Activated T-helper 1 cell treated with anti-CD3 and anti-CD28 coated beads, Interleukin-2, amount 50 U/mL, for 16 hours (primary cell): ENCODE measurements around the gene TOP2A.

Experiments used
- DNase-seq, 2 donors: peaks; one replicate each; pipeline ENCODE4 v3.0.0-alpha.2; 2020; ENCODE audit warnings: low read depth in 1 of 2, low spot score in 1 of 2

TOP2A gene, protein sequence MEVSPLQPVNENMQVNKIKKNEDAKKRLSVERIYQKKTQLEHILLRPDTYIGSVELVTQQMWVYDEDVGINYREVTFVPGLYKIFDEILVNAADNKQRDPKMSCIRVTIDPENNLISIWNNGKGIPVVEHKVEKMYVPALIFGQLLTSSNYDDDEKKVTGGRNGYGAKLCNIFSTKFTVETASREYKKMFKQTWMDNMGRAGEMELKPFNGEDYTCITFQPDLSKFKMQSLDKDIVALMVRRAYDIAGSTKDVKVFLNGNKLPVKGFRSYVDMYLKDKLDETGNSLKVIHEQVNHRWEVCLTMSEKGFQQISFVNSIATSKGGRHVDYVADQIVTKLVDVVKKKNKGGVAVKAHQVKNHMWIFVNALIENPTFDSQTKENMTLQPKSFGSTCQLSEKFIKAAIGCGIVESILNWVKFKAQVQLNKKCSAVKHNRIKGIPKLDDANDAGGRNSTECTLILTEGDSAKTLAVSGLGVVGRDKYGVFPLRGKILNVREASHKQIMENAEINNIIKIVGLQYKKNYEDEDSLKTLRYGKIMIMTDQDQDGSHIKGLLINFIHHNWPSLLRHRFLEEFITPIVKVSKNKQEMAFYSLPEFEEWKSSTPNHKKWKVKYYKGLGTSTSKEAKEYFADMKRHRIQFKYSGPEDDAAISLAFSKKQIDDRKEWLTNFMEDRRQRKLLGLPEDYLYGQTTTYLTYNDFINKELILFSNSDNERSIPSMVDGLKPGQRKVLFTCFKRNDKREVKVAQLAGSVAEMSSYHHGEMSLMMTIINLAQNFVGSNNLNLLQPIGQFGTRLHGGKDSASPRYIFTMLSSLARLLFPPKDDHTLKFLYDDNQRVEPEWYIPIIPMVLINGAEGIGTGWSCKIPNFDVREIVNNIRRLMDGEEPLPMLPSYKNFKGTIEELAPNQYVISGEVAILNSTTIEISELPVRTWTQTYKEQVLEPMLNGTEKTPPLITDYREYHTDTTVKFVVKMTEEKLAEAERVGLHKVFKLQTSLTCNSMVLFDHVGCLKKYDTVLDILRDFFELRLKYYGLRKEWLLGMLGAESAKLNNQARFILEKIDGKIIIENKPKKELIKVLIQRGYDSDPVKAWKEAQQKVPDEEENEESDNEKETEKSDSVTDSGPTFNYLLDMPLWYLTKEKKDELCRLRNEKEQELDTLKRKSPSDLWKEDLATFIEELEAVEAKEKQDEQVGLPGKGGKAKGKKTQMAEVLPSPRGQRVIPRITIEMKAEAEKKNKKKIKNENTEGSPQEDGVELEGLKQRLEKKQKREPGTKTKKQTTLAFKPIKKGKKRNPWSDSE (N-terminal part only)

GRCh38 chr17:40417609-40418427, at the start of gene TOP2A:
Gene TOP2A (minus strand): TSS chr17:40417896. CDS start chr17:40417791, 105 bp downstream.
- DNase-seq: peak; percentile 81 to 86

DNA sequence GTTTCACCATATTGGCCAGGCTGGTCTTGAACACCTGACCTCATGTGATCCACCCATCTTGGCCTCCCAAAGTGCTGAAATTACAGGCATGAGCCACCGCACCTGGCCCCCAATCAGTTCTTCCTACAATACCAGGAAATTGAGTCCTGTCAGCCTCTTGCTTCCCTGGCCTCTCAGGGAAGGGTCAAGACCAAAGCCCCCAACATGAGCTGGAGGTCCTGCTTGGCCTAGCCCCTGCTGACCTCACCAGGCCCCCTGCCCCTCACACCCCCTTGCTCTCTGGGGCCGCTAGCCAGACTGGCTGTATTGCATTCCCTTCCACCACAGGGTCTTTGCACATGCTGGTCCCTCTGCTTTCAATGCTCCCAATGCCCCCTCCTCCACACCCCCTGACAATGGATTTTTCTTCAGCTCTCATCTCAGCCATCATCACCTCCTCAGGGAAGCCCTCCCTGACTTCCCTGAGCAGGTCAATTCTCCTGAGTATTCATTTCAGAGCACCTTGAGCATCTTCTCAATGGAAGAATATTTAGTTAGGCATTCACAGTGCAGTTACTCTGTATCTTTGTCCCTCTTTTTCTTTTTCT, 49.7 kb upstream of the TOP2A start:
- DNase-seq: no peak

GRCh38 chr17:40466298-40466971, 48.7 kb upstream of the TOP2A start:
- no peak for DNase-seq

- DNase-seq: no peak
Observed at GRCh38 chr17:40464392-40464855, 46.7 kb upstream of the TOP2A start.

GRCh38 chr17:40463122-40463550, 45.4 kb upstream of the TOP2A start:
- DNase-seq: no peak

DNA sequence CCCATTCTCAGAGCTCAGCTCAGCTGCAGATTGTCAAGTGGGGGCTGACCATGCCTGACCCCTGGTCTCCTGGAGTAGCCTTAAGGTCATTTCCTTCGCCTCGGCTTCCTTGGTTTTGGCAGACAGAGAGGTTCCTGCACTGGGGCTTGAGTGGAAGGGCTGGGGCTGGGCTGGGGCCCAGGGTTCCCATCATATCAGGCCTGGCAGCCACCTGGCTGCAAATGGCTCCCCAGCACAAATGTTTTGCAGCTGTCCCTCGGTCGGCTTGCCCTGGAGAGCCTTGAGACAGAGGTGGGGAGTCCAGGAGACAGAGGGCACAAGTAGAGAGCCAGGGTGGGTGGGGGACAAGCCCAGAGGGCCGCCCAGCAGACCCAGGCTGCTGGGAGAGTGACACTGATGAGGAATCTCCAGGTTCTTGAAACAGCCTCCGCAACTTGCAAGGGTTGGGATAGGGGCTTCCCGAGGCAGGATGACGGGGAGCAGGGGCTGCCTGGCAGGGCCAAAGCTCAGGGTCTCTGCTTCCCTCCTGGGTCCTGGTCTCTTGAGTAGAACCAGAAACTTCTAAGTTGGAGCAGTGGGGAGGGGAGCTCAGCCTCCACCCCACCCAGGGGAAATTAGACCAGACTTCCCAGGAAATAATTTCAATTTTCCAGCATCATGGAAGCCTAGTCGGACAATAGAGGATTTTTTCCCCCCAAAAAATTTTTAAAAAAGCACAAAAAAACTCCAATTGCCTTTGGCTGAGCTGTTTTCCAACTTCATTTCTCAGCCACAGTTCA, 44.8 kb upstream of the TOP2A start:
- no peak for DNase-seq

GRCh38 chr17:40461732-40462342, 44.1 kb upstream of the TOP2A start:
- no peak for DNase-seq

DNA sequence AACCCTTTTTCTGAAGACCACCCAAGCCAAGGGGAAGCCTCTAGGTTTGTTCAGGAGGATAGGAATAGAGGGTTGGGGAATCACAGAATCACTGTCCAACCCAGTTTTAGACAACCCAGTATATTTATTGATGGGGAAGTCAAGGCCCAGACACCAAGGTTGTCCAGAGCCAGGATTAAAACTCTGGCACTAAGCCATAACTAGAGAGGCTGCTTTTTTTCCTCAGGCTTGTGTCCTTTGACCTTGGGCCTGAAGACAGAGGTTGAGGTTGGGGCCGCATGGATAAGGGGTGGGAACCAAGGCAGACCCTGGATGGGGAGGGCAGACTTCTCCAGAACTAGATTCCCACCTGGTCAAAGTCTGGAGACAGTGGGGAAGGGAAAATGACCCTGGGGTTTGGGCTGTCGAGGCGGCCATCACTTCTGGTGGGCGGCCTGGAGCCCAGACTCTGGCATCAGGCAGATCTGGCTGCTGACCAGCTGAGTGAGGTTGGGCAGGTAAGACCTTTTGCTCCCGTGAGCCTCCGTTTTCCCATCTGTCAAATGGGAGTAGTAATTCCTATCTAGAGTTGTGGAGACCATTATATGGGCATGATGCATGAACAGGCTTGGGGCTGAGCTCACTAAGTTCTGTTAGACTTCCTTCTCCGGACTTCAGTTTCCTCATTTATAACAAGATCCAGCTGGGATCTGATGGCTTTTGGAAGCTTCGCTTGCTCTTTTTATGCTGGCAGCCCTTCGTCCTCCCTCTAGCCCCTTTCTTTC, 43.5 kb upstream of the TOP2A start:
- no peak for DNase-seq

GRCh38 chr17:40460604-40460967, 42.9 kb upstream of the TOP2A start:
- no peak for DNase-seq

- no peak for DNase-seq
Observed at GRCh38 chr17:40459636-40460603, 42.2 kb upstream of the TOP2A start.

- DNase-seq: no peak
Observed at GRCh38 chr17:40458851-40459482, 41.3 kb upstream of the TOP2A start.

GRCh38 chr17:40457964-40458791, 40.5 kb upstream of the TOP2A start:
- DNase-seq: no peak

DNA sequence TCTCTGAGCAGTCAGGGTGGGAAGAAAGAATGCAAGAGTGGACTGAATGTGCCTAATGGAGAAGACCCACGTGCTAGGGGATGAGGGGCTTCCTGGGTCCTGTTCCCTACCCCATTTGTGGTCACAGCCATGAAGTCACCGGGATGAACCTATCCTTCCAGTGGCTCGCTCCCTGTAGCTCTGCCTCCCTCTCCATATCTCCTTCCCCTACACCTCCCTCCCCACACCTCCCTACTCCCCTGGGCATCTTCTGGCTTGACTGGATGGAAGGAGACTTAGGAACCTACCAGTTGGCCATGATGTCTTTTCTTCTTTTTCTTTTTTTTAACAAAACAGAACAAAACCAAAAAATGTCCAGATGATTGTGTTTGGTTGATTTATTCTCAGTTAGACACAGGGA, 39.7 kb upstream of the TOP2A start:
- no peak for DNase-seq

GRCh38 chr17:40456396-40456951, 38.8 kb upstream of the TOP2A start:
- no peak for DNase-seq

DNA sequence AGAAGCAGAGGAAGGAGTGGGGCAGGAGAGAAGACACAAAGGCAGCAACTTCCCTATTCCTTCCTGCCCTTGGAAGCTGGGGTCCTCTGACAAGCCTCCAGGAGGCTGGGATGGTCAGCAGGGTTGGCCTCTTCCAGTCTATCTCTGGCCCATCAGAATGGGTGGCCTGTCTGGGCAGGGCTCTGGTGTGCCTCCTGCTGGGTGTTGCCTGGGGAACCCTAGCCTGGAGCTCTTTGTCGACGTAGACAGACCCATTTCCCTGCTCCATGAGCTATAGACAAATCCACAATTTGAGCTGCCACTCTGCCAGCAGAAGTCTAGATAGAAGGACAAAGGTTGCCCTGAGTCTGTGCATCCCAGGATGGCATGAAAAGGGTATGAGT, 36.9 kb upstream of the TOP2A start:
- DNase-seq: no peak
